GM13977 (cell line): ENCODE measurements around the gene RIMS4.
"Not testable (repeated sequence)": the region's sequence is repeated elsewhere in the genome, so short reads cannot be mapped to it uniquely, and the experiment has no call there.

Experiments used
- DNase-seq: peaks from one replicate; pipeline ENCODE4 v3.0.0; 2012; ENCODE audit warnings: low spot score
- in situ Hi-C: fragments of 300-500 bp; cut with MboI; formaldehyde crosslinking; loops from one replicate; pipeline ENCODE4 v1.12.0; 2022; ENCODE audit warnings: low sequenced_read_pairs, low pct_unique_long_range_greater_than_20kb, mixed read lengths, inconsistent platforms; ENCODE audit not compliant: unreplicated experiment
- TF ChIP-seq, protein P1 (sequence below): IDR thresholded peaks from 2 replicates; pipeline ENCODE4 v1.5.1; 2012; ENCODE audit warnings: mild to moderate bottlenecking, control low read depth; ENCODE audit not compliant: insufficient read depth; ENCODE audit errors: extremely low read depth, missing control alignments

The RIMS4 gene

DNA sequence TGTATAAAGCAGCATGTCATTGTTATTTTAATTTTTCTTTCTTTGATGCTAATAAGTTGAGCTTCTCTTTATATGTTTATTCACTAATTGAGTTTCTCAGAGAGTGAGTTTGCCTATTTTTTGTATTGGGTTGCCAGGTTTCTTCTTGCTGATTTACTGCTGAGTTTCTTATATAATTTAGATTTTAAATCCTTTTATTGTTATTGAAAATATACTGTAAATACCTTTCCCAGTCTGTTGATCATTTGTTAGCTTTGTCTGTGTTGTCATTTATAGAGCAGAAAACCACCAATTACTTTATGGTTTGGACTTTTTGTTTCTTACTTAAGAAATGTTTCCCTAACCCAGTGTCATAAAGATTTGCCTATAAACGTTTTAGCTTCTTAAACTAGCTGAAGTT, 17.1 kb upstream of the RIMS4 start:
- in situ Hi-C loops = no loop called here
- no peak for DNase-seq
- TF ChIP-seq, protein P1, sequence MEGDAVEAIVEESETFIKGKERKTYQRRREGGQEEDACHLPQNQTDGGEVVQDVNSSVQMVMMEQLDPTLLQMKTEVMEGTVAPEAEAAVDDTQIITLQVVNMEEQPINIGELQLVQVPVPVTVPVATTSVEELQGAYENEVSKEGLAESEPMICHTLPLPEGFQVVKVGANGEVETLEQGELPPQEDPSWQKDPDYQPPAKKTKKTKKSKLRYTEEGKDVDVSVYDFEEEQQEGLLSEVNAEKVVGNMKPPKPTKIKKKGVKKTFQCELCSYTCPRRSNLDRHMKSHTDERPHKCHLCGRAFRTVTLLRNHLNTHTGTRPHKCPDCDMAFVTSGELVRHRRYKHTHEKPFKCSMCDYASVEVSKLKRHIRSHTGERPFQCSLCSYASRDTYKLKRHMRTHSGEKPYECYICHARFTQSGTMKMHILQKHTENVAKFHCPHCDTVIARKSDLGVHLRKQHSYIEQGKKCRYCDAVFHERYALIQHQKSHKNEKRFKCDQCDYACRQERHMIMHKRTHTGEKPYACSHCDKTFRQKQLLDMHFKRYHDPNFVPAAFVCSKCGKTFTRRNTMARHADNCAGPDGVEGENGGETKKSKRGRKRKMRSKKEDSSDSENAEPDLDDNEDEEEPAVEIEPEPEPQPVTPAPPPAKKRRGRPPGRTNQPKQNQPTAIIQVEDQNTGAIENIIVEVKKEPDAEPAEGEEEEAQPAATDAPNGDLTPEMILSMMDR = no peak

DNA sequence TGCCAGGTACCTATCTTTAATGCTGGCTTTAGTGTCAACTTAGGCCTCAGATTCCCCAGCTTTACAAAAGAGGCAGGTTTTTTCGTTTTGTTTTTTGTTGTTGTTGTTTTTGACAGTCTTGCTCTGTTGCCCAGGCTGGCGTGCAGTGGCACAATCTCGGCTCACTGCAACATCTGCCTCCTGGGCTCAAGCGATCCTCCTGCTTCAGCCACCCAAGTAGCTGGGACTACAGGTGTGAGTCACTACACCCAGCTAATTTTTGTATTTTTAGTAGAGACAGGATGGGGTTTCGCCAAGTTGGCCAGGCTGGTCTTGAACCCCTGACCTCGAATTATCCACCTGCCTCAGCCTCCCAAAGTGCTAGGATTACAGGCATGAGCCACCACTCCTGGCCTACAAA, 11.2 kb upstream of the RIMS4 start:
- in situ Hi-C loops, DNase-seq: not testable (repeated sequence)

DNA sequence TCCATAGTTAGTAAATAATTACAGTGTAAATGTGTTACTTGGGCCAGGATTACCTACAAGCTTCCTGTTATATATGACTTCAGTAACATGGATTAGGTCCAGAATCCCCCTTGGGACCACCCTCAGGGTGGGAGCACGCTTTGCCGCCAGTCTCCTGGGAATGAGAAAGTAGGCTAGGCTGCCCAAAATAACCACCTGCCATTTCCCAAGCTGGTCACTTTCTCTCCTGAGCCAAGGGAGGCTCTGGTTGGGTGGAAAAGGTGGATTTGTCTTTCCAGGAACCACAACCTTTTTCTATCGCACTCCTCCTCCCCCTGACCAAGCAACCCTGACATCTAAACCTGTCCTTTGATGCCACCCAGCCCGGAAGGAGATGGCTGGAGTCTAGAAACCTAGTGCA, 9.6 kb upstream of the RIMS4 start:
- TF ChIP-seq, protein P1 = no peak
- in situ Hi-C loops = no loop called here
- no peak for DNase-seq

DNA sequence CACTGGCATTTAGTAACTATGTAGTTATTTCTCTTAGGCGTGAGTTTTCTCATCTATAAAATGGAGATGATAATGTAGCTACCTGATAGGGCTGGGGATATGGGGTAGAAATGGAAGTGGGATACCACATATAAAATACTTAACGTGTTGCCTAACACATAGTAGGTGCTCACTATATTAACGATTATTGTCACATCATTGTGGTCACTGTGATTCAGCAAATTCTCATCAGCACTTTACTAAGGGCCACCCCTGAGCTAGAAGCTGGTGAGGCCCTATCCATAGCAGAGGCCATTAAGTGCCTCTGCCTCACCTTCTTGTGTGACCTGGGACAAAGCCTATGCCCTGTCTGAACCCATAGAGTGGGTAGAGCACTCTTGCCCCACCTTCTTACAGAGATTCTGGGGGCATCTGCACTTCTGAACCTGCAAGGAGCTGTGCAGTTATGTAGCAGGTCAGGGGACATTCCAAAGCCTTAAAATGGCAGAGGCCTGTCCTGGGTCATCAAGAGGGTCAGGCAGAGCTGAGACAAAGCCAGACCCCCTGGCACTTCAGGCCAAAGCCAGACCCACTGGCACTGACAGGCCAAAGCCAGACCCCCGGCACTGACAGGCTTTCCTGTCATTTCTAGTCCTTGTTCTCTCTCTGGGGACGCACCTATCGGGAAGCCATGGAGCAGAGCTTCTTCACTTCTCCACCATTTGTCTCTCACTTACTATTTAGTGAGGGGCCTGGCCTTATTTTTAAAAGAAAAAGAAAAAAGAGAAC, 7.0 kb upstream of the RIMS4 start:
- in situ Hi-C loops = no loop called here
- no peak for DNase-seq
- TF ChIP-seq, protein P1 = no peak

DNA sequence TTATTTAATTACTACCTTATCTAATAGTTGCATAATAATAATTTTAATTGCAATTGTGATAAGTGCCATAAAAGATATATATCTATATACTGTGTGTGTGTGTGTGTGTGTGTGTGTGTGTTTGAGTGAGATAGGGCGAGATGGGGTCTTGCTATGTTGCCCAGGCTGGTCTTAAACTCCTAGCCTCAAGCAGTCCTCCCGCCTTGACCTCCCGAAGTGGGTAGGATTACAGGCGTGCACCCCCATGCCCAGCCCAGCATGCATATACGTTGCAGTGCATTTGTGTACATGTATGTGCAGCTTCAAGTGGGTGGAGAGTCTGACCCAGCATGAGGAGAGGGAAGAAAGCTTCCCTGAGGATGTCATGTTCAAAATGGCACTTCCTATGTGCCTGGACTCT, 4.6 kb upstream of the RIMS4 start:
- TF ChIP-seq, protein P1 = no peak
- DNase-seq = no peak
- in situ Hi-C loops = no loop called here

DNA sequence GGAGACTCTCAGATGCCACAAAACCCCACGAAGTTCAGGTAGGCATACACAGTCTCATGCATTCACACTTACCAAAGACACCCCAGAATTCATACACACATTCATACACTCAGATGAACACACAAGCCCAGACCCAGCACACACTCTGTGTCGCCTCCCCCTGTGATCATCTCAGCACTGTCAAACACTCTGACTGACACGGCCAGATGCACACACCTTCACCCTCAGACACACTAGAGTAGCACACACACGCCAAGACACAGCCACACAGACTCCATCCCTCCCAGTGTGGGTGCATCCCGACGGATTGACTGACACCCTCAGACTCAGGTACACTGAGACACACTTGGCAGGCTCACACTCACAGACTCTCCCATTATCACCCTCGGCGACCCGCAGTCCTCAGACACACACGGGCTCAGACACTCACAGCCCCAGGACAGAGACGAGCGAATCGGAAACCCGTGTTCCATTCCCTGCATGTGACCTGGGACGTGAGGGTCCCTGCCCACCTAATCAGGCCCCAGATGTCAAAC, 872 bp upstream of the RIMS4 start:
- in situ Hi-C loops = no loop called here
- DNase-seq = no peak
- TF ChIP-seq, protein P1 = no peak

DNA sequence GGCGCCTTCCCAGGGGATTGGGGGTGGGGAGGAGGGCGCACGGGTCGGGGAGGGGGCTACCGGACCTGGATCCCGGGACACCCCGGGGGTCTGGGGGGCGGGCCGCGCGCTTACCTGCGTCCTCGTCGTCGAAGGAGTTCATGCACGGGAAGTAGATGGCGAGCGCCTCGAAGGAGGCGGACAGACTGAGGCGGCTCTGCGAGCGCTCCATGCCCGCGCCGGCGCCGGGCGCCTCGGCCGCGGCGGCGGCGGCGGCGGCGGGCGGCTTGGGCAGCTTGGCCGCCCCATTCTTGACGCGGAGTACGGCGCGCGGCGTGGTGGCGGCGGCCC, 320 bp downstream of the RIMS4 start:
- TF ChIP-seq, protein P1 = no peak
- in situ Hi-C loops = no loop called here

More for the DNA sequence above, 320 bp downstream of the RIMS4 start:
- DNase-seq = no peak
